22Rv1 (cell line): ENCODE results near the gene NIN.

Source experiments
- CTCF ChIP-seq: fragments of 450-650 bp; IDR thresholded peaks from 2 replicates; pipeline ENCODE4 v1.5.1; 2017; ENCODE audit warnings: mild to moderate bottlenecking
- ZFX ChIP-seq: fragments of 450-650 bp; IDR thresholded peaks from 2 replicates; pipeline ENCODE4 v1.6.1; 2017; ENCODE audit warnings: antibody characterized with exemption, borderline replicate concordance

DNA sequence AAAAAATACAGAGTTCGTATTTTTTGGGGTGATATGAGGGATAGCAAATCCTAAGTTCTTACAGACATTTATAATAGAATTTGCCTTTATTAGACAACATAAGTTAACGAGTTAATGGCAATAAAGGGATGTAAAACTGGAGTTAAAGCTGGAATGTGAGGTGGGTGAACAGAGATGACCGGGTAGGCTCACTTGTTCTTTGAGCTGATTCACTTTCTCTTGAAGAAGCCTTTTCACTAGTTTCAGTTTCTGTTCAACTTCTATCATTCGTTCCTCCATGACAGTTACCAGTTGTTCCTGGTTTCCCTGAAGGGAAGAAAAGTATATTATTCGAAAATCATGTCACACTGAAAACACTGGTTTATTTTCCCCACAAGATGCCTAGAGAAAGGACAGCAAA, 105.2 kb downstream of the NIN start:
- TF ChIP-seq CTCF (no peak), ZFX (no peak)
